Stimulated activated CD4-positive, alpha-beta T cell treated with anti-CD3 and anti-CD28 coated beads, Interleukin-15, amount 100 ng/mL, for 1 hour (primary cell): ENCODE results near the gene FAM234A.

ENCODE experiments used
- DNase-seq, 2 donors: peaks; one replicate each; pipeline ENCODE4 v3.0.0-alpha.2; 2020; ENCODE audit warnings: low read depth in 1 of 2, low spot score in 1 of 2

The FAM234A gene

DNA sequence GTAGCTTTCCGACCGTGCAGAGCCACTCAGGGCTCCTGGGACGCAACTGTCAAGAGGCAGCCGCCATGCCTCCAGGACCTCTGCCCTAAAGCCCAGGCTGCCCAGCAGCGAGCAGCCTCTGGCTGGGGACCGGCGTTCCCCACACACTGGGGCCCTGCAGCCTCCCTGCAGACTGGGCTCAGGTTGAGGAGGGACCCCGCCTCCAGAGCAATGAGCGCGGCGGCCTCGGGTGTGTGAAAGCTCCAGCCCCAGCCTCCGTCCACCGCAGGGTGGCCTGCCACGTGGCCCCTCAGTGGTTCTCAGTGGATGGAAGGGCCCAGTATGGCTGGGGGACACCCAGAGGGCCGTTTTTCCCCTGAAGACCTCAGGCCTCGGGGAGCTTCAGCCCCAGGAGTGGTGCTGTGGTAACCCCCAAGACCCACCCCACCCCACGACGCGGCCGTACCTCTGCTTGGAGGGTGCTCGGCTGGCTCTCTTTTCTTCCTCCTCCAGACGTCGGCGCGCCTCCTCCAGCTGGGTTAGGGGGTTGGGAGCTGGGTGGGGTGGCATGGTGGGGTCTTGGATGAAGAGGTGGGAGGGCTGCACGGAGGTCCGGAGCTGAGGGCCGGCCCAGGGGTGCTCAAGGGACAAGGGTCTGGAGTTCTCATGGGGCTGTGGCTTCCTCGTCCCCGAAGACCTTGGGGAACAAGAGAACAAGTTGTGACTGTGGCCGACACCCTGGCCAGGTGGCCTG, 58.6 kb downstream of the FAM234A start:
- DNase-seq = no peak

DNA sequence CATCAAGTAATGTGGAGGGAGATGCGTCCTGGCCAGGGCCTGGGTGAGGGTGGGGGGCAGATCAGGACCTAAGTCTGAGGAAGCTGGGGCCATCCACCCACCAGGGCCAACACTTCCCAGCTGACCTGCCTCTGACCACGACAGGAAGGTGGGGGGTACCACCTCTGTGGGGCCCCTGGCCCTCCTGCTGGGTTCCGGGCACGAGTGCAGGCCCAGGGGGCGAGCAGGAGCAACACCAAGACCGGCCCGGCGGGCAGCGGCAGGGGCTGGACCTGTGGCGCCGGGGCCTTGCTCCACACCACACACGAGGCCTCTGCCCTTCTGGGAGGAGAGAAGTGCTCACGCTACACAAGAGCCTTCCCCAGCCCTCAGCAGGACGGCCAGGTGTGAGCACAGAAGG, 61.7 kb downstream of the FAM234A start:
- no peak for DNase-seq

DNA sequence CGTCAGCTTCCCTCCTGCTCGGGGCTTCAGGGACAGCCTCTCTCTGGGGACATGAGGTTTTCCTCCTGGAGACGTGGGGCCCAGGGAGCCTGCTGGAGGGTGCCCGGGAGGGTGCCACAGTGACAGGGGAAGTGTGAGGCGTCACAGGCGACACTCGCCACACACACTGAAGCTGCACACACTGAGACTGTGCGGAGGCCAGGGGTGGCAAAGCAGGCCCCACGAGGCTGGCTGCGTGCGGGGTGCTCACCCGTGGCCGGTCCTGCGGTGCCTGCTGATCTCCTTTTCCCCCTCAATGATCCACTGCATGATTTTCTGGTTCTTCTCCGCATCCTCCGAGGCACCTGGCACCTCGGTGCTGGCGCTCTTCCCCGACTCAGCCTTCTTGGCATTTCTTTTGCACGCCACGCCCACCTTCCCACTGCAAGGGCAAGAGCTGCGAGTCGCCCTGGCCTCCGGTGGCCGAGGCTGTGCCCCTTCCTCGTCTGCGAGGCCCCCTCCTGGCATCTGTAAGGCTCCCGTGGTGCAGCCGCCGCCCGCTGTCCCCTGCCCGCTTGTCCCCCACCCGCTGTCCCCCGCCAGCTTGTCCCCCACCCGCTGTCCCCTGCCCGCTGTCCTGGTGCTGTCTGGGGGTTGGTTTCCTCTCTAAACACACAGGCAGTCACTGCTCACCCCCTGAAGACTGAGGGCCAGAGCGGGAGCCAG, 62.3 kb downstream of the FAM234A start:
- no peak for DNase-seq

DNA sequence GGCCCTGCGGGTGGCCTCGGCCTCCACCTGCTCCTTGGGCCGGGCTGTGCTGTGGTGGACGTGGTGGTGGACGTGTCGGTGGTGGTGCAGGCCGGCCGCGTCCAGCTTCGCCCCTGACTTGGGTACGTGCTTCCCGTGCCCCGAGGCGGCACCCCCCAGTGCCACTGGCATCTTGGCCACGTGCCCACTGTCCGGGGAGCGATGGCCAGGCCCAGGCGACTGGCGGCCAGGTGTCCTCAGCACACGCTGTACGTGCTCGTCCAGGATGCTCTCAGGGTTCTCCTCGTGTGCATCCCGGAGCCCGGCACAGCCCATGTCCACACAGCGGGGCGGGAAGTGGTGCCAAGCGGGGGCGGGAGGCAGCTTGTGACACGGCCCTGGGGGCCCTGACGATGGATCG, 63.2 kb downstream of the FAM234A start:
- DNase-seq = no peak

GRCh38 chr16:301235-301634, 66.6 kb downstream of the FAM234A start:
- no peak for DNase-seq

- DNase-seq = no peak
Measured at GRCh38 chr16:301950-302349, 67.3 kb downstream of the FAM234A start.

GRCh38 chr16:303760-304505, 69.3 kb downstream of the FAM234A start:
- DNase-seq = no peak

DNA sequence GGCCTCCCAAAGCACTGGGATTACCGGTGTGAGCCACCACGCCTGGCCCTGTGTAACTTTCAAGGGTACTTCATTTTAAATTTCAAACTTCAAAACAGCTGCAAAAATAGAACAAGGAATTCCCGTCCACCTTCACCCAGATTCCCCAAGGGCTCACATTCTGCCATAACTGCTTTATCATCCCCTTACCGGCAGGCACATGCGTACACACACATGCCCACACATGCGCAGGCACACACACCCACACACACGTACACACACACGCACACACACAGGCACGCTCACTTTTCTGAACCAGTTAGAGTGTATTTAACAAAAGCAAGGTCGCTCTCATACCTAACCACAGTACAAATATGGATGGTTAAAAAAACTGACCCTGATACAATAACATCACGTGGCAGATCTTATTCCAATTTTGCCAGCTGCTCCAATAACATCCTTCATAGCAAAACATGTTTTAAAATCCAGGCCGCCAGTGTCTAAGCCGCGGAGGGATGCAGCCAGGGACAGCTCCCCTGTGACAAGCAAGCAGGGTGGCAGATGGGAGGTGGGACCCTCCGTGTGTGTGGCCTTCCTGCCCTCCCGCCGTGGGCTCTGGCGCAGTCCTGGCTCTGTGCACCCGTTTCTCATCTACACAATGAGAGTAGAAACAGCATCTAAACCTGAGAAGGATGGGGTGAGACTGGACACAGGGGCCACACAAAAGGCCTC, 71.5 kb downstream of the FAM234A start:
- no peak for DNase-seq

GRCh38 chr16:306911-307370, 72.3 kb downstream of the FAM234A start:
- no peak for DNase-seq

- DNase-seq = no peak
Measured at GRCh38 chr16:307691-308312, 73.2 kb downstream of the FAM234A start.

- no peak for DNase-seq
Measured at GRCh38 chr16:309476-309875, 74.9 kb downstream of the FAM234A start.

GRCh38 chr16:311725-312124, 77.1 kb downstream of the FAM234A start:
- no peak for DNase-seq

DNA sequence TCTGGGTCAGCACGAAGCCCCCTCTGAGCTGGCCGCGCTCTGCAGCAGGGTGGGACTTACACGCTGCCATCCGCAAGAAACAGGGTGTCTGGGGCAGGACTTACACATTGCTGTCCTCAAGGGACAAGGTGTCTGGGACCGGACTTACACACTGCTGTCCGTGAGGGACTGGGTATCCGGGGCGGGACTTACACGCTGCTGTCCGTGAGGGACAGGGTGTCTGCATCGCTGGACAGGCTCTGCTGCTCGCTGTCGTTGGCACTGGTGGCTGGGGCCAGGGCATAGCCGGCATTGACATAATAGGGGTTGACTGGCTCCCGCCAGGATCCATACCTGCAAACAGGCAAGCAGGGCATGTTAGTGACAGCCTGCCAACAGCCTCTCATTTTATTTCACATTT, 79.7 kb downstream of the FAM234A start:
- no peak for DNase-seq

DNA sequence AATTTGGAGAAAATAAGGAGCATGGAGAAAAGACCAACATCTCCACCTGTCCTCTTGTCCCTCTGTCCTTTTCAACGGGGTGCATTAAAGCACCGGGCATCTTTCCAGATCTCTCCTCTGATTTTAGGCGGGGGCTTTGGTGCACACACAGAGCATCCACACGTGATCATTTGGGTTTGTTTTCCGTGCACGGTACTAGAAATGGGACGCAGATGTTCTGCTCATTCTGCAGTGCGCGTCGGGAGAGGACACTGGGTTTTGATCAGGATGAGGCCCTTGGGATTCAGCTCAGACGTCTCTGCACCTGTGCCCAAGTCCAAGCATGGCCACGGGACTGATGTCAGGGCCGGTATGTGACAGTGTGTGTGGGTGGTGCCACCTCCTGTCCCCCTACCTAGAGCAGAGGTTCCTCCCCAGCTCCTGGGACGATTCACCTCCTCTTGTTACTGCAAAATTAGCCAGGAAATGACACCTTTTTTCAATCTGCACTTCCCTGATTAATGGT, 80.2 kb downstream of the FAM234A start:
- DNase-seq = no peak
